Stomach (tissue), 9 donors: Measurements from ENCODE around the gene ENPP6. TPM values are rescaled to one million over a fixed set of nuclear protein-coding genes. Genes with fewer than 3 reads are reported as not detected.

ENCODE experiments used
- DNase-seq, 2 donors: peaks; one replicate each; pipeline versions ENCODE4 v3.0.0 to v3.0.0-alpha.2; 2013 to 2019
- H3K27ac ChIP-seq, 5 donors: fragments of 200-600 bp in 4 of 5; sonication (generic) in 4 of 5; one replicate each; pipeline ENCODE4 v1.5.1; 2013 to 2019; ENCODE audit warnings: mild to moderate bottlenecking in 1 of 5, moderate library complexity in 1 of 5
- H3K27me3 ChIP-seq, 3 donors: fragments of 200-600 bp; sonication (generic); one replicate each; pipeline ENCODE4 v1.5.1; 2017 to 2019; ENCODE audit warnings: mixed run types in 1 of 3
- H3K36me3 ChIP-seq, 4 donors: fragments of 200-600 bp; sonication (generic); 1 replicate in 3 of 4; 2 replicates in 1 of 4; pipeline ENCODE4 v1.5.1; 2016 to 2019
- H3K4me1 ChIP-seq, 4 donors: fragments of 200-600 bp; sonication (generic); one replicate each; pipeline ENCODE4 v1.5.1; 2016 to 2019
- H3K4me3 ChIP-seq, 4 donors: fragments of 200-600 bp; sonication (generic) in 3 of 4; one replicate each; pipeline ENCODE4 v1.5.1; 2016 to 2019; ENCODE audit warnings: mild to moderate bottlenecking in 1 of 4
- H3K9me3 ChIP-seq, 4 donors: fragments of 200-600 bp; sonication (generic); one replicate each; pipeline ENCODE4 v1.5.1; 2016 to 2019
- EP300 ChIP-seq: sonication (generic); formaldehyde crosslinking; IDR thresholded peaks from one replicate; pipeline ENCODE4 v1.6.1; 2017; ENCODE audit warnings: antibody characterized with exemption
- POLR2A ChIP-seq, 4 donors: fragments of 450-650 bp; IDR thresholded peaks; one replicate each; pipeline ENCODE4 v1.6.1; 2016; ENCODE audit warnings: antibody characterized with exemption in 4 of 4, control low read depth in 2 of 4, mild to moderate bottlenecking in 1 of 4, moderate library complexity in 1 of 4
- POLR2AphosphoS5 ChIP-seq, 3 donors: sonication (generic); formaldehyde crosslinking; IDR thresholded peaks; one replicate each; pipeline ENCODE4 v1.6.1; 2016; ENCODE audit warnings: antibody characterized with exemption in 3 of 3
- WGBS, 5 donors: extraction: QIAGEN DNeasy Blood & Tissue Kit in 3 of 5; methylation state at CpG; one replicate each; pipeline versions ENCODE4 v1.1.5 to v1.1.7; 2013 to 2018; 5-methylcytosine and 5-hydroxymethylcytosine counted together
- intact Hi-C: fragments of 100-400 bp; cut with DNase I; formaldehyde crosslinking; loops from one replicate; pipeline ENCODE4 v1.15.1; 2023; ENCODE audit warnings: low total_unique reads
- polyA plus RNA-seq, 3 donors: library from polyadenylated mRNA; stranded (reverse); fragments of 200-250 nt; gene quantifications; one replicate each; pipeline ENCODE4 v1.2.3, GENCODE V29; 2013
- total RNA-seq, 5 donors: library from RNA; depleted of rRNA; stranded (reverse); fragments of >200 nt; gene quantifications; one replicate each; pipeline versions ENCODE4 v1.1.0 to v1.2.3, GENCODE V29; 2014 to 2016
- TF ChIP-seq, protein P1 (sequence below), 7 experiments: fragments of 450-650 bp in 4 of 7; fragments of 200-600 bp in 3 of 7; sonication (generic) in 3 of 7; IDR thresholded peaks; one replicate each; pipeline ENCODE4 v1.5.1; 2016 to 2019; ENCODE audit warnings: antibody characterized with exemption in 7 of 7, control low read depth in 2 of 7, mild to moderate bottlenecking in 1 of 7
- donor health status: healthy with polysubstance abuse.
- donor health status: Bipolar disorder and iron deficiency.
- donor health status: healthy.

The ENPP6 gene
- total and polyA plus RNA-seq, 8 donors, result 0.25 to 3.5 (median 0.70) TPM; not detected in 4

DNA sequence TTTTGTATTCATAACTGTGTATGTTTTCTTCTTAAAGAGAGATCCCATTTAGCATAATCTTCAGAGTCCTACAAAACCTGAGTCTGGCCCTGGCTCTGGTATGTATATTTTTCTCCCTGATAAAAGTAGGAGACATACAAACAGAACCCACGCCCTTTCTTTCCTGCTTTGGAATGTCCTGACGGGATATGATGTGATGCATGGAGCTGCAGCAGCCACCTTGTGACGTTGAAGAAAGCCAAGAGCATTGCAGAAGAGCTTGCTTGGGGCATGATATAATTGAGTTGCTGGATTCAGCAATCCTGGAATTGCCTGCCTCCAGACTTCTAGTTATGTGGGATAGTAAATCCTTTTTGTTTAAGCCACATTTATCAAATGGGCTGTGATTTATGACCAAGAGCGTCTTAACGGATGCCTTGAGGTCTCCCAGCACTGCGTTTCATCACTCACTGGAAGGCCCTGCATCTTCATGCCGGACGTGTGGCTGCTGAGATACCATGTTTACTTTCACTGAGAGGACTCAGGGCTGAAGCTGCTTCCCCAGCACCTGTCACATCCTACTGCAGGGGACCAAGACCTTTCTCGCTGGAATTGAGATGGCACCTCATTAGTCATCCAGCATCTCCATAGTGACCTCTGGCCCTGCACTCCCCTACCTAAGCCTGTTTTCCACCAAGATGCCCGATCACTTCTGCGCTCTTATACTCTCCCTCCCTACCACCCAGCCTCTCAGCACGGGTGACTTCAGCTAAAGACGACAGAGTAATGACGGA, 107.0 kb downstream of the ENPP6 start:
- Histone ChIP-seq H3K4me3 (no peak overlapping the region), H3K4me1 (no peaks in the 10 kb centered on the region), H3K9me3 (no peaks in the 10 kb centered on the region), H3K27me3 (no peaks in the 10 kb centered on the region), H3K27ac (no peak overlapping the region), H3K36me3 (no peaks in the 10 kb centered on the region)
- TF ChIP-seq, protein P1, sequence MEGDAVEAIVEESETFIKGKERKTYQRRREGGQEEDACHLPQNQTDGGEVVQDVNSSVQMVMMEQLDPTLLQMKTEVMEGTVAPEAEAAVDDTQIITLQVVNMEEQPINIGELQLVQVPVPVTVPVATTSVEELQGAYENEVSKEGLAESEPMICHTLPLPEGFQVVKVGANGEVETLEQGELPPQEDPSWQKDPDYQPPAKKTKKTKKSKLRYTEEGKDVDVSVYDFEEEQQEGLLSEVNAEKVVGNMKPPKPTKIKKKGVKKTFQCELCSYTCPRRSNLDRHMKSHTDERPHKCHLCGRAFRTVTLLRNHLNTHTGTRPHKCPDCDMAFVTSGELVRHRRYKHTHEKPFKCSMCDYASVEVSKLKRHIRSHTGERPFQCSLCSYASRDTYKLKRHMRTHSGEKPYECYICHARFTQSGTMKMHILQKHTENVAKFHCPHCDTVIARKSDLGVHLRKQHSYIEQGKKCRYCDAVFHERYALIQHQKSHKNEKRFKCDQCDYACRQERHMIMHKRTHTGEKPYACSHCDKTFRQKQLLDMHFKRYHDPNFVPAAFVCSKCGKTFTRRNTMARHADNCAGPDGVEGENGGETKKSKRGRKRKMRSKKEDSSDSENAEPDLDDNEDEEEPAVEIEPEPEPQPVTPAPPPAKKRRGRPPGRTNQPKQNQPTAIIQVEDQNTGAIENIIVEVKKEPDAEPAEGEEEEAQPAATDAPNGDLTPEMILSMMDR (IDR thresholded peaks at IDR 0.05), result no peak
- TF ChIP-seq POLR2A (IDR thresholded peaks at IDR 0.05) (no peak), POLR2AphosphoS5 (IDR thresholded peaks at IDR 0.05) (no peak), EP300 (no peak)
- 75 to 82% (median 80%) methylated on average over 14 of the region's 14 CpGs for WGBS, 5 donors
- intact Hi-C loops, result no loop called here
- no peak for DNase-seq

GRCh38 chr4:184108006-184108501, 109.6 kb downstream of the ENPP6 start:
- peaks cover 6 to 18% (median 13%) of the 10 kb centered on the region in 4 donors for H3K4me1 ChIP-seq
- no peaks in the 10 kb centered on the region for H3K36me3 ChIP-seq
- H3K27me3 ChIP-seq, result no peaks in the 10 kb centered on the region
- H3K27ac ChIP-seq, result no peak overlapping the region
- no peaks in the 10 kb centered on the region for H3K9me3 ChIP-seq
- H3K4me3 ChIP-seq, result no peak overlapping the region
- DNase-seq, result no peak
- 77 to 91% (median 83%) methylated on average over 10 of the region's 10 CpGs for whole genome bisulfite sequencing, 5 donors
- no peak for TF ChIP-seq POLR2A (IDR thresholded peaks at IDR 0.05)
- no peak for TF ChIP-seq POLR2AphosphoS5 (IDR thresholded peaks at IDR 0.05)
- TF ChIP-seq, protein P1 (IDR thresholded peaks at IDR 0.05), result no peak
- no peak for TF ChIP-seq EP300
- intact Hi-C loops, result no loop called here

DNA sequence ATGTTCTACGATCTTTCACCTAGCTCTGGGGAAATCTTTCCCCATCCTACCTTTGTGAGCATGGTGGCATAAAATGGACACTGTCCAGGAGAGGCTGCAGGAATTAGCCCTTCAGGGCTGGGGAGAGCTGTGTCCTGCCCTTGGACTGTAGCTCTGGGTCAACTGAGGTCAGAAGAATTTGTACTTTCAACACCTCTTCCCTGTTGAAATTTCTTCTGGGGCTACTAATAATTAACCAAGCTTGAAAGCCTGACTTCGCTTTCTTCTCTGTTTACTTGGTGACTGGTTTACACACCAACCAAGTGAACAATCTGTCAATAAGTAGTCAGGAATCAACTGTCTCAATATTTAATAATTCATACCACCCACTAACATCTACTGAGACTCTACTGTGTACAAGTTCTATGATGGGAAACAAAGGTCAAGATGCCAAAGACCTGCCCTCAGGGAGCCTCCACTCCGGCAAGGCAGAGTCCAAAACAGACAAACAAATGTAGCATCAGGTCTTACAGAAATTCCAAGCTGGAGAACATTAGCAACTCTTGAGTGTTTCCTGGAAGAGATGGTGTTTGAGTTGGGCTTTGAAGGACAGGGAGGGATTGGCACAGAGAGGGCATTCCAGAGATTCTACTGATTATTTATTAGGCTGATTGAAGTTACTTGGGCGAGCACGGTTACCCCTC, 113.1 kb downstream of the ENPP6 start:
- Histone ChIP-seq H3K9me3 (no peaks in the 10 kb centered on the region), H3K4me3 (no peak overlapping the region), H3K36me3 (no peaks in the 10 kb centered on the region), H3K27ac (peak overlapping the region; percentile 31 to 78 (median 68)), H3K4me1 (peaks cover 6 to 21% (median 13%) of the 10 kb centered on the region in 4 donors), H3K27me3 (no peaks in the 10 kb centered on the region)
- peak; percentile 36 to 55 for DNase-seq
- TF ChIP-seq EP300, result no peak
- TF ChIP-seq, protein P1 (IDR thresholded peaks at IDR 0.05), result no peak
- TF ChIP-seq POLR2A (IDR thresholded peaks at IDR 0.05), result no peak
- TF ChIP-seq POLR2AphosphoS5 (IDR thresholded peaks at IDR 0.05), result peak in 1 of 3 donors; percentile 1
- intact Hi-C loops, result no loop called here
- WGBS, 5 donors, result 36 to 54% (median 44%) methylated on average over 5 of the region's 5 CpGs

- no peak overlapping the region for H3K4me3 ChIP-seq
- H3K27me3 ChIP-seq, result no peaks in the 10 kb centered on the region
- H3K27ac ChIP-seq, result peak overlapping the region; percentile 31 to 72 (median 58)
- H3K36me3 ChIP-seq, result no peaks in the 10 kb centered on the region
- 53 to 82% (median 77%) methylated on average over 16 of the region's 16 CpGs for WGBS, 5 donors
- peaks cover 6 to 21% (median 15%) of the 10 kb centered on the region in 4 donors for H3K4me1 ChIP-seq
- peak in 1 of 2 donors; percentile 55 for DNase-seq
- intact Hi-C loops, result no loop called here
- no peak for TF ChIP-seq POLR2AphosphoS5 (IDR thresholded peaks at IDR 0.05)
- no peaks in the 10 kb centered on the region for H3K9me3 ChIP-seq
These were observed 114.0 kb downstream of the ENPP6 start for GRCh38 chr4:184103527-184104264.
